H9 (cell line): ENCODE measurements around the gene TDRKH. TPM values are rescaled to one million over a fixed set of nuclear protein-coding genes. Genes with fewer than 3 reads are reported as not detected.

Experiments
- DNase-seq: peaks from one replicate; pipeline ENCODE4 v3.0.0-alpha.2; 2017
- H2AFZ ChIP-seq: one replicate; pipeline ENCODE4 v1.6.1; 2013; ENCODE audit warnings: mild to moderate bottlenecking, low read length, control low read depth, moderate library complexity
- H2AK5ac ChIP-seq: 2 replicates; pipeline ENCODE4 v1.6.1; 2013; ENCODE audit warnings: low read length, control low read depth, mixed read lengths; ENCODE audit not compliant: insufficient read length
- H2BK120ac ChIP-seq: one replicate; pipeline ENCODE4 v1.6.1; 2013; ENCODE audit warnings: low read depth, mild to moderate bottlenecking, low read length, control low read depth, inconsistent platforms; ENCODE audit not compliant: poor library complexity, severe bottlenecking
- H2BK12ac ChIP-seq: 2 replicates; pipeline ENCODE4 v1.6.1; 2013; ENCODE audit warnings: low read length, control low read depth, mixed read lengths, low read depth; ENCODE audit not compliant: insufficient read length
- H2BK15ac ChIP-seq: 2 replicates; pipeline ENCODE4 v1.6.1; 2013; ENCODE audit warnings: low read depth, low read length, control low read depth
- H2BK20ac ChIP-seq: one replicate; pipeline ENCODE4 v1.6.1; 2013; ENCODE audit warnings: low read depth, mild to moderate bottlenecking, low read length, control low read depth, inconsistent platforms; ENCODE audit not compliant: poor library complexity, severe bottlenecking
- H2BK5ac ChIP-seq: 2 replicates; pipeline ENCODE4 v1.6.1; 2013; ENCODE audit warnings: low read length, control low read depth, mixed read lengths; ENCODE audit not compliant: insufficient read length
- H3K14ac ChIP-seq: 2 replicates; pipeline ENCODE4 v1.6.1; 2013; ENCODE audit warnings: low read length, control low read depth; ENCODE audit not compliant: insufficient read depth
- H3K18ac ChIP-seq: 2 replicates; pipeline ENCODE4 v1.6.1; 2013; ENCODE audit warnings: low read depth, mild to moderate bottlenecking, mixed read lengths, low read length, control low read depth; ENCODE audit not compliant: insufficient read length
- H3K23ac ChIP-seq: 2 replicates; pipeline ENCODE4 v1.6.1; 2013; ENCODE audit warnings: low read length, control low read depth, mixed read lengths, low read depth; ENCODE audit not compliant: insufficient read length
- H3K23me2 ChIP-seq: 2 replicates; pipeline ENCODE4 v1.6.1; 2013; ENCODE audit warnings: low read depth, mild to moderate bottlenecking, mixed read lengths, low read length, control low read depth; ENCODE audit not compliant: insufficient read length, poor library complexity, severe bottlenecking
- H3K27ac ChIP-seq: 2 replicates; pipeline ENCODE4 v1.5.1; 2013; ENCODE audit warnings: low read length, control low read depth, mixed read lengths, low read depth; ENCODE audit not compliant: insufficient read length
- H3K27me3 ChIP-seq: 2 replicates; pipeline ENCODE4 v1.6.1; 2013; ENCODE audit warnings: low read length, control low read depth, inconsistent platforms; ENCODE audit not compliant: insufficient read depth
- H3K4ac ChIP-seq: 2 replicates; pipeline ENCODE4 v1.6.1; 2013; ENCODE audit warnings: low read depth, mild to moderate bottlenecking, control low read depth, inconsistent platforms, low read length, moderate library complexity
- H3K4me1 ChIP-seq: 2 replicates; pipeline ENCODE4 v1.6.1; 2013; ENCODE audit warnings: low read length, control low read depth, inconsistent platforms; ENCODE audit not compliant: insufficient read depth
- H3K4me2 ChIP-seq: 2 replicates; pipeline ENCODE4 v1.6.1; 2013; ENCODE audit warnings: low read length, control low read depth, mixed read lengths; ENCODE audit not compliant: insufficient read length, insufficient read depth
- H3K56ac ChIP-seq: 2 replicates; pipeline ENCODE4 v1.6.1; 2013; ENCODE audit warnings: low read depth, mild to moderate bottlenecking, mixed read lengths, low read length, control low read depth; ENCODE audit not compliant: insufficient read length
- H3K79me1 ChIP-seq: 2 replicates; pipeline ENCODE4 v1.6.1; 2013; ENCODE audit warnings: low read depth, mild to moderate bottlenecking, moderate library complexity, low read length, control low read depth, inconsistent platforms; ENCODE audit not compliant: insufficient read depth, poor library complexity, severe bottlenecking
- H3K79me2 ChIP-seq: 2 replicates; pipeline ENCODE4 v1.6.1; 2013; ENCODE audit warnings: low read length, control low read depth, inconsistent platforms; ENCODE audit not compliant: insufficient read depth
- H3K9ac ChIP-seq: 2 replicates; pipeline ENCODE4 v1.6.1; 2013; ENCODE audit warnings: low read length, control low read depth, mixed read lengths; ENCODE audit not compliant: insufficient read length; ENCODE audit errors: extremely low read depth
- H3K9me3 ChIP-seq: one replicate; pipeline ENCODE4 v1.6.1; 2013; ENCODE audit warnings: low read depth, low read length, inconsistent platforms; ENCODE audit not compliant: control insufficient read depth
- H3T11ph ChIP-seq: one replicate; pipeline ENCODE4 v1.6.1; 2013; ENCODE audit warnings: mild to moderate bottlenecking, low read length, control low read depth, inconsistent platforms
- H4K20me1 ChIP-seq: one replicate; pipeline ENCODE4 v1.6.1; 2013; ENCODE audit not compliant: control insufficient read depth, insufficient read length, insufficient read depth
- H4K5ac ChIP-seq: 2 replicates; pipeline ENCODE4 v1.6.1; 2013; ENCODE audit warnings: low read depth, mild to moderate bottlenecking, mixed read lengths, low read length, control low read depth; ENCODE audit not compliant: insufficient read length
- H4K8ac ChIP-seq: replicated peaks from 2 replicates; pipeline ENCODE4 v1.6.1; 2013; ENCODE audit warnings: low read length, control low read depth, mixed read lengths, low read depth; ENCODE audit not compliant: insufficient read length
- H4K91ac ChIP-seq: 2 replicates; pipeline ENCODE4 v1.6.1; 2013; ENCODE audit warnings: low read depth, mild to moderate bottlenecking, moderate library complexity, mixed read lengths, low read length, control low read depth; ENCODE audit not compliant: insufficient read length
- H3K27ac Mint-ChIP-seq, 3 experiments: 2 replicates in 2 of 3; 3 replicates in 1 of 3; pipeline ENCODE4 v1.8.0; 2020 to 2021; ENCODE audit warnings: mixed read lengths in 3 of 3, mild to moderate bottlenecking in 1 of 3, moderate library complexity in 1 of 3
- H3K27me3 Mint-ChIP-seq: 2 replicates; pipeline ENCODE4 v1.8.0; 2021; ENCODE audit warnings: low read depth, mild to moderate bottlenecking, moderate library complexity, mixed read lengths
- H3K36me3 Mint-ChIP-seq, 3 experiments: 2 replicates in 2 of 3; 3 replicates in 1 of 3; pipeline ENCODE4 v1.8.0; 2020 to 2021; ENCODE audit warnings: low read depth in 3 of 3, mixed read lengths in 3 of 3; ENCODE audit not compliant: insufficient read depth in 1 of 3
- H3K4me1 Mint-ChIP-seq, 2 experiments: 2 replicates each; pipeline ENCODE4 v1.8.0; 2020; ENCODE audit warnings: mixed read lengths in 2 of 2
- H3K4me3 Mint-ChIP-seq, 2 experiments: 2 replicates in 1 of 2; 3 replicates in 1 of 2; pipeline ENCODE4 v1.8.0; 2020 to 2021; ENCODE audit warnings: mild to moderate bottlenecking in 2 of 2, mixed read lengths in 2 of 2, moderate library complexity in 1 of 2
- H3K9me3 Mint-ChIP-seq, 2 experiments: 2 replicates in 1 of 2; 3 replicates in 1 of 2; pipeline ENCODE4 v1.8.0; 2020; ENCODE audit warnings: mild to moderate bottlenecking in 2 of 2, mixed read lengths in 2 of 2, moderate library complexity in 1 of 2
- CTCF ChIP-seq: fragments of 200-600 bp; sonication (generic); conservative IDR thresholded peaks from 3 replicates; pipeline ENCODE4 v1.8.0; 2021; ENCODE audit warnings: antibody characterized with exemption, mild to moderate bottlenecking
- WGBS: extraction: QIAGEN DNeasy Blood & Tissue Kit; methylation state at CpG from one replicate; pipeline ENCODE4 v1.1.7; 2013; ENCODE audit warnings: missing lambda C conversion rate, low lambda C conversion rate, mixed read lengths; ENCODE audit not compliant: insufficient read length; ENCODE audit errors: extremely low coverage; 5-methylcytosine and 5-hydroxymethylcytosine counted together
- total RNA-seq: library from RNA; stranded (reverse); gene quantifications from 2 replicates; pipeline ENCODE4 v1.2.1, GENCODE V29; 2021

TDRKH gene
- total RNA-seq, 1 experiment from 2014 or later = 24.0 TPM

- no peak within 1 kb of the TSS for H3K56ac ChIP-seq
- 0 out of 2 replicates have a peak, but pooled peaks cover 2% of the 10 kb centered on the region for H3K27me3 ChIP-seq
- no peak within 1 kb of the TSS for H2BK120ac ChIP-seq
- no peak within 1 kb of the TSS for H3K9ac ChIP-seq
- H4K5ac ChIP-seq = no peak within 1 kb of the TSS
- H3K9me3 ChIP-seq = no peaks in the 10 kb centered on the region
- H3T11ph ChIP-seq = no peak within 1 kb of the TSS
- no peaks in the 10 kb centered on the region for H3K79me1 ChIP-seq
- no peak within 1 kb of the TSS for H3K4ac ChIP-seq
- H2BK12ac ChIP-seq = no peak within 1 kb of the TSS
- no peaks in the 10 kb centered on the region for H3K36me3 Mint-ChIP-seq
- peaks cover 8% of the 10 kb centered on the region for H3K27me3 Mint-ChIP-seq
- no peak within 1 kb of the TSS for H2BK5ac ChIP-seq
- no peak within 1 kb of the TSS for H3K18ac ChIP-seq
- no peak within 1 kb of the TSS for H3K14ac ChIP-seq
- no peak within 1 kb of the TSS for H2AK5ac ChIP-seq
- H4K8ac ChIP-seq = no peak within 1 kb of the TSS
- no peak within 1 kb of the TSS for H3K27ac ChIP-seq
- H4K91ac ChIP-seq = no peak within 1 kb of the TSS
- WGBS = no CpG with 5 or more reads among the region's 12 CpGs
- H3K4me3 Mint-ChIP-seq = no peak within 1 kb of the TSS
- no peak within 1 kb of the TSS for H2BK15ac ChIP-seq
- H3K4me1 Mint-ChIP-seq = peaks cover 10 to 14% of the 10 kb centered on the region in 2 experiments
- no peak within 1 kb of the TSS for H3K4me2 ChIP-seq
- TF ChIP-seq CTCF = no peak
- no peaks in the 10 kb centered on the region for H3K23me2 ChIP-seq
- no peaks in the 10 kb centered on the region for H3K79me2 ChIP-seq
- H3K27ac Mint-ChIP-seq = peak within 1 kb of the TSS in 1 of 3 experiments; percentile 95; a peak in 1 of 7 replicates
- DNase-seq = no peak
- H3K9me3 Mint-ChIP-seq = no peaks in the 10 kb centered on the region
- H4K20me1 ChIP-seq = no peaks in the 10 kb centered on the region
- H2BK20ac ChIP-seq = no peak within 1 kb of the TSS
- H3K4me1 ChIP-seq = no peaks in the 10 kb centered on the region; the same call in 1 of the 2 replicates
- no peak within 1 kb of the TSS for H2AFZ ChIP-seq
- no peak within 1 kb of the TSS for H3K23ac ChIP-seq
Observed at GRCh38 chr1:151805066-151805820, 14.9 kb upstream of the TDRKH start, which contains the start of gene LINGO4. LINGO4 (minus strand) TSS chr1:151805419; CDS start chr1:151802704, 2,715 bp downstream.
